Activated CD4-positive, alpha-beta T cell treated with anti-CD3 and anti-CD28 coated beads for 36 hours (primary cell): Measurements from ENCODE around the gene TAF4. TPM values are rescaled to one million over a fixed set of nuclear protein-coding genes. Genes with fewer than 3 reads are reported as not detected.
A peak's percentile ranks its signal among the peaks of the same experiment; 100 is the strongest.

Experiments
- ATAC-seq: fragments of 200-7000 bp; cut with Tn5 transposase; one replicate; pipeline ENCODE4 v1.10.0; 2021; ENCODE audit warnings: mild to moderate bottlenecking, moderate library complexity
- CTCF ChIA-PET: fragments of 350-600 bp; sonication (Branson Sonifier 250); formaldehyde crosslinking; loops from one replicate; lab custom pipeline; 2021; ENCODE audit warnings: antibody characterized with exemption; lab: Charles Lee
- POLR2A ChIA-PET: fragments of 350-600 bp; sonication (Branson Sonifier 250); formaldehyde crosslinking; loops from one replicate; lab custom pipeline; 2021; ENCODE audit warnings: antibody characterized with exemption, inconsistent platforms; lab: Charles Lee
- DNase-seq: peaks from one replicate; pipeline ENCODE4 v3.0.0-alpha.2; 2020
- H3K27ac Mint-ChIP-seq: one replicate; pipeline ENCODE4 v1.8.0; 2021; ENCODE audit warnings: mixed read lengths
- H3K27me3 Mint-ChIP-seq: one replicate; pipeline ENCODE4 v1.8.0; 2021; ENCODE audit warnings: mixed read lengths
- H3K36me3 Mint-ChIP-seq: one replicate; pipeline ENCODE4 v1.8.0; 2021; ENCODE audit warnings: low read depth, mixed read lengths
- H3K4me1 Mint-ChIP-seq: one replicate; pipeline ENCODE4 v1.8.0; 2021; ENCODE audit warnings: mixed read lengths
- H3K4me3 Mint-ChIP-seq: one replicate; pipeline ENCODE4 v1.8.0; 2021; ENCODE audit warnings: mild to moderate bottlenecking, moderate library complexity, mixed read lengths
- H3K9me3 Mint-ChIP-seq: one replicate; pipeline ENCODE4 v1.8.0; 2021; ENCODE audit warnings: low read depth, mixed read lengths
- intact Hi-C, 2 experiments: fragments of 100-400 bp; cut with DNase I in 1 of 2; cut with micrococcal nuclease in 1 of 2; formaldehyde crosslinking; loops; one replicate each; pipeline versions ENCODE4 v1.14.2 to v1.15.1; 2022 to 2024; cut with DNase I, micrococcal nuclease
- total RNA-seq, 2 experiments: library from RNA; stranded (reverse); gene quantifications; one replicate each; pipeline ENCODE4 v1.2.3, GENCODE V29; 2021

TAF4 gene
- total RNA-seq, result 10 to 100 TPM; 15.4 to 27.1 TPM

- Mint-ChIP-seq H3K27me3 (no peaks in the 10 kb centered on the region), H3K4me3 (peak within 1 kb of the TSS; percentile 75), H3K4me1 (peaks cover 53% of the 10 kb centered on the region), H3K9me3 (no peaks in the 10 kb centered on the region), H3K36me3 (peaks cover 6% of the 10 kb centered on the region), H3K27ac (peak within 1 kb of the TSS; percentile 78)
- ChIA-PET CTCF (interaction anchor here (1.0 kb wide), 1 partner anchor 55 kb away, joined by 3 read pairs; no protein-coding TSS in a partner anchor), POLR2A (interaction anchor here (0.6 to 1.8 kb wide), 3 partner anchors 56 to 237 kb away, joined by 3 to 9 read pairs (median 3); partner anchors contain the start of genes ADRM1 and LSM14B)
- intact Hi-C loops, result loop anchor here (1.0 to 10.0 kb wide), 11 partner anchors 35 to 729 kb away; partner anchors contain the start of genes LSM14B (in 2 of the 2), ADRM1 (in 1 of the 2), CABLES2 (in 1 of the 2) and MRGBP (in 1 of the 2)
- DNase-seq (peak; percentile 87), ATAC-seq (peak; percentile 79)
Measured at GRCh38 chr20:62065674-62066338, at the start of gene TAF4. Gene TAF4 (minus strand): TSS chr20:62065881. CDS start chr20:62065810, 71 bp downstream.

DNA sequence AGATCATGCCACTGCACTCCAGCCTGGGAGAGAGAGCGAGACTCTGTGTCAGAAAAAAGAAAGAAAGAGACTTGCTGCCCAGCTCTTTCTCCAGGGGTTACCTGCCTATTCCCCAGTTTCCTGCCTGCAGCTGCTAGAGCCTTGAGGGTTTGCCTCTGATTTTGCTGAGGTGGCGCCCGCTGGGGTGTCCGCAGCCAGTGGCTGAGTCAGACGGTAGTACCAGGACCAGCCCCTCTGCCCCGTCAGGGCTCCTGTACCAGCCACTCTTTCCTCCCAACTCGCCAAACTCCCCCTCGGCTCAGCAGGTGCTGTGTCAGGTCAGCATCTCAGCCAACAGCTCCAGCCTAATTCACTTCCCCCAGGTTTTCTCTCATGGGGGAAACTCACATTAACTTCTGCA lies 49.2 kb upstream of the TAF4 start:
- Mint-ChIP-seq H3K4me3 (no peak overlapping the region), H3K36me3 (peaks cover 3% of the 10 kb centered on the region), H3K4me1 (peaks cover 25% of the 10 kb centered on the region), H3K9me3 (peaks cover 18% of the 10 kb centered on the region), H3K27me3 (no peaks in the 10 kb centered on the region), H3K27ac (no peak overlapping the region)
- DNase-seq (no peak), ATAC-seq (no peak)
- CTCF ChIA-PET, result interaction anchor here (0.6 kb wide), 1 partner anchor 589 kb away, joined by 4 read pairs; no protein-coding TSS in a partner anchor
- intact Hi-C loops, result no loop called here
- POLR2A ChIA-PET, result no interaction called here

GRCh38 chr20:62112368-62112767 lies 46.7 kb upstream of the TAF4 start:
- Mint-ChIP-seq H3K36me3 (peaks cover 17% of the 10 kb centered on the region), H3K27me3 (no peaks in the 10 kb centered on the region), H3K4me3 (no peak overlapping the region), H3K27ac (no peak overlapping the region), H3K9me3 (peaks cover 34% of the 10 kb centered on the region), H3K4me1 (peaks cover 4% of the 10 kb centered on the region)
- POLR2A ChIA-PET, result no interaction called here
- ATAC-seq (no peak), DNase-seq (no peak)
- CTCF ChIA-PET, result interaction anchor here (0.8 kb wide), 1 partner anchor 23 kb away, joined by 4 read pairs; no protein-coding TSS in a partner anchor
- intact Hi-C loops, result no loop called here

DNA sequence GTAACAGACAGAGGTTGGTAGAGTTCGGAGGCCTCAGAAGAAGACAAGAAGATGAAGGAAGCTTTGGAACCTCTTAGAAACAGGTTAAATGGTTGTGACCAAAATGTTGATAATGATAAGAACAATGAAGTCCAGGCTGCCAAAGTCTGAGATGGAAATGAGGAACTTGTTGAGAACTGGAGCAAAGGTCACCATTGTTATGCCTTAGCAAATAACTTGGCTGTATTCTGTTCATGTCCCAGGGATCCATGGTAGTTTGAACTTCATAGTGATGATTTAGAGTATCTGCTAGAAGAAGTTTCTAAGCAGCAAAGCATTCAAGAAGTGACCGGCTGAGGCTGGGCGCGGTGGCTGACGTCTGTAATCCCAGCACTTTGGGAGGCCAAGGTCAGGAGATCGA lies 45.5 kb upstream of the TAF4 start:
- H3K9me3 Mint-ChIP-seq, result peaks cover 41% of the 10 kb centered on the region
- CTCF ChIA-PET, result no interaction called here
- no peak overlapping the region for H3K27ac Mint-ChIP-seq
- DNase-seq (no peak), ATAC-seq (no peak)
- H3K27me3 Mint-ChIP-seq, result no peaks in the 10 kb centered on the region
- intact Hi-C loops, result no loop called here
- no peaks in the 10 kb centered on the region for H3K4me1 Mint-ChIP-seq
- POLR2A ChIA-PET, result no interaction called here
- no peak overlapping the region for H3K4me3 Mint-ChIP-seq
- peaks cover 20% of the 10 kb centered on the region for H3K36me3 Mint-ChIP-seq

DNA sequence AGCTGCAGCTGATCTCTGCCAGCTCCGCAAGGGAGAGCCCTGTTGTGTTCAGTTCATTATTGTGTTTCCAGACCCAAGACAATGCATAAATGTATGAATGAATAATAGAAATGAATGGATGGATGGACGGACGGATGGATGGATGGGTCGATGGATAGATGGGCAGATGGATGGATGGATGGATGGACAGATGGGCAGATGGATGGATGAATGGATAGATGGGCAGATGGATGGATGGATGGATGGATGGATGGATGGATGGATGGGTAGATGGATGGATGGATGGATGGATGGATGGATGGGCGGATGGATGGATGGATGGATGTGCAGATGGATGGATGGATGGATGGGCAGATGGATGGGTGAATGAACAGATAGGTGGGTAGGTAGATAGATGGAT lies 39.9 kb upstream of the TAF4 start:
- ChIA-PET CTCF (no interaction called here), POLR2A (no interaction called here)
- H3K4me1 Mint-ChIP-seq, result no peaks in the 10 kb centered on the region
- ATAC-seq, result no peak
- peaks cover 30% of the 10 kb centered on the region for H3K36me3 Mint-ChIP-seq
- peaks cover 3% of the 10 kb centered on the region for H3K27me3 Mint-ChIP-seq
- intact Hi-C loops, result no loop called here
- H3K4me3 Mint-ChIP-seq, result no peak overlapping the region
- peaks cover 48% of the 10 kb centered on the region for H3K9me3 Mint-ChIP-seq
- no peak for DNase-seq
- no peak overlapping the region for H3K27ac Mint-ChIP-seq

DNA sequence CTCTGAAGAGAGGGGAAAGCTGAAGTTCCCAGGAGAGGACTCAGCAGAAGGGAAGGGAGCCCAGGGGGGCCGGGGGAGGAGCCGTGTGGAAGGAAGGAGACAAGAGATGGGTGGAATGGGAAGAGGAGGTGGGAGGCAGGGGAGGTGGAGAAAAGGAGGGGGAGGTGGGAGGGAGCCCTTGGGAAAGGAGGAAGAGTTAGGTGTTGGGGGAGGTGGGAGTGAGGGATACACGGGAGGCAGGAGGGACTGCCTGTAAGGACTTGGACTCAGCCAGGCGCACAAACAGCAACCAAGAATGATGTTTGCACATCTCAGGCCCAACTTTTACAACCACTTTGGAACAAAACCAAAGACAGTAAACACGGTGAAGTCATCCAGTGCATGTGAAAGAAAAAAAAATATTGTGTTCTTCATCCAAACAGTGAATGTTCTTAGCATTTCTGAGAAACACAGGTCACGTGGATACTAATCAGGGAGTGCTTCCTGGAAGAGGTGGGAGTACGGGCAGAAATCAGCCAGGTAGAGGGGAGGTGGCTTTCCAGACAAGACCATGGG lies 39.2 kb upstream of the TAF4 start:
- CTCF ChIA-PET, result interaction anchor here (1.0 kb wide), 1 partner anchor 11 kb away, joined by 4 read pairs; no protein-coding TSS in a partner anchor
- intact Hi-C loops, result no loop called here
- POLR2A ChIA-PET, result no interaction called here
- Mint-ChIP-seq H3K27ac (no peak overlapping the region), H3K9me3 (peaks cover 52% of the 10 kb centered on the region), H3K4me1 (no peaks in the 10 kb centered on the region), H3K4me3 (no peak overlapping the region), H3K27me3 (peaks cover 3% of the 10 kb centered on the region), H3K36me3 (peaks cover 27% of the 10 kb centered on the region)
- ATAC-seq (no peak), DNase-seq (no peak)

- Mint-ChIP-seq H3K36me3 (peaks cover 24% of the 10 kb centered on the region), H3K27me3 (peaks cover 3% of the 10 kb centered on the region), H3K4me1 (no peaks in the 10 kb centered on the region), H3K9me3 (peaks cover 52% of the 10 kb centered on the region), H3K27ac (no peak overlapping the region), H3K4me3 (no peak overlapping the region)
- intact Hi-C loops, result no loop called here
- CTCF ChIA-PET, result interaction anchor here (1.0 kb wide), 1 partner anchor 10 kb away, joined by 4 read pairs; no protein-coding TSS in a partner anchor
- POLR2A ChIA-PET, result no interaction called here
- DNase-seq (no peak), ATAC-seq (no peak)
Measured at GRCh38 chr20:62104234-62104789, 38.6 kb upstream of the TAF4 start.

DNA sequence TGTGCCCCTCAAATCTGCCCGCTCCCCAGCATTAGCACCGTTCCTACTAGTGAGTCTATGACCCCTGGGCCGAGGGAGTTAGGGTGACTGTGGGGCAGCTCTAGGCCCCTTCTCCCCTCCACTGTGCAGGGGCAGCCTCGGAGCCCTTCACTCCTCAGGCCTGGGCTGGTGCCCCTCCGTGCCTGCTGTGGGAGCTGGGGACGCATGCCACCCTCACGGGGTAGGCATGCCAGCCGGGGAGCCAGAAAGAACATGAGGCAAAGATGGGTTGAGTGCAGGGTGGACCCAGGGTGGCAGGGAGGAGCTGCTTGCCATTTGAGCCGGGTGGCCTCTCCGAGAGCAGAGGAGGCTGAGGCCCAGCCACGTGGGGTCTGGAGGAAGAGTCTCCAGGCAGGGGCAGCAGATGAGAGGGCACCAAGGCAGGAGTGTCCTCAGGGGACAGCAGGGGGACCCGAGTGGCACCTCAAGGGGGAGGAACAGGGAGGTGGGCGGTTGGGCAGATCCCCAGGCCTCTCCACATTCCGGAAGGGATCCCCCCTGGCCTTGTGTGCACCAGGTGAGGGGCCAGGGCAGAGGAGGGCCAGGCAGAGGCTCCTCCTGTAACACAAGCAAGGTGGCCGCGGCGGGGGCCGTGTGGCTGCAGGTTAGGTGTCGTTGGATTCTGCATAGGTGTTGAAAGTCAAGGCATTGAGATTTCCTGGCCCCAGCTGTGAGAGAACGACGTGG lies 38.0 kb upstream of the TAF4 start:
- ATAC-seq, result no peak
- CTCF ChIA-PET, result interaction anchor here (1.0 kb wide), 1 partner anchor 9 kb away, joined by 4 read pairs; no protein-coding TSS in a partner anchor
- Mint-ChIP-seq H3K36me3 (peaks cover 19% of the 10 kb centered on the region), H3K27ac (no peak overlapping the region), H3K9me3 (peaks cover 46% of the 10 kb centered on the region), H3K4me3 (no peak overlapping the region), H3K27me3 (peaks cover 3% of the 10 kb centered on the region), H3K4me1 (no peaks in the 10 kb centered on the region)
- no peak for DNase-seq
- intact Hi-C loops, result no loop called here
- POLR2A ChIA-PET, result no interaction called here

DNA sequence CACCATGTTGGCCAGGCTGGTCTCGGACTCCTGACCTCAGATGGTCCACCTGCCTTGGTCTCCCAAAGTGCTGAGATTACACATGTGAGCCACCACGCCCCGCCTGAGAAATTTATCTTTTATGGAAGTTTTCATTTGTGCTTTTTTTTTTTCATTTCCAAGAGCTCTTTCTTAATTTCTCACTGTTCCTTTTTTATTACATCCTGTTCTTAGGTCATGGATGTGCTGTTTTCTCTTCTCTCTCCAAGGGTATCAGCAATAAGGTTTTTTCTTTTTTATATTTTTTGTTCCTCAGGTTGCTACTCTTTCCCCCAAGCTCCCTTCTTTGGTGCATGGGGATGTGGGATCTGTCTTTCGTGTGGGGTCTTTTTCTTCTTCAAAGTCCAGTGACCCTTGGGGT lies 35.4 kb upstream of the TAF4 start:
- Mint-ChIP-seq H3K36me3 (peaks cover 9% of the 10 kb centered on the region), H3K9me3 (peaks cover 32% of the 10 kb centered on the region), H3K4me1 (no peaks in the 10 kb centered on the region), H3K27me3 (peaks cover 3% of the 10 kb centered on the region), H3K4me3 (no peak overlapping the region), H3K27ac (no peak overlapping the region)
- CTCF ChIA-PET, result interaction anchor here (1.2 kb wide), 1 partner anchor 10 kb away, joined by 3 read pairs; no protein-coding TSS in a partner anchor
- intact Hi-C loops, result no loop called here
- POLR2A ChIA-PET, result no interaction called here
- no peak for ATAC-seq
- DNase-seq, result no peak

DNA sequence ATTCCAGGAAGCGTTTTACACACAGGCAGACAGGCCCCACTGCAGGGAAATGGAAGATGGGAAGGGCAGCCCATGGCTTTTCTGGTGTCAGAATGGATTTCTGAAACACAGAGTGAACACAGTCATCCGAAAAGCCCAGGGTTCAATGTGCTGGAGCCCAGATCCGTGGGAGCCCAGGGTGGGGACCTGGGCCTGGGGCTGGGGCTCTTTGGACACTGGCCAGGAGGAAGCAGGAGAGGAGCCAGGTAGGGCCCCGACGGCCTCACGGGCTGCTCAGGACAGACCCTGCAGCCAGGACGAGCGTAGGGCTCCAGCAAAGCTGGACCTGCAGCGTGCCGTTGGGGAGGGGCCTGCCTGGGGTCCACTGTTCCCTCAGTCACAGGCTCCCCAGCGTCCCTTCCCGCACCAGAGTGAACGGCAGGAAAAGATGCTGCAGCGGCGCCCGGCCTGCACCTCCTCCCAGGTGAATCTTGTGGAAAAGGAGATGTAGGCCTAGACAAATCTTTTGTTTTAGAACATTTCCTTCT lies 32.3 kb upstream of the TAF4 start:
- no peak overlapping the region for H3K4me3 Mint-ChIP-seq
- ChIA-PET CTCF (no interaction called here), POLR2A (no interaction called here)
- H3K27ac Mint-ChIP-seq, result no peak overlapping the region
- H3K9me3 Mint-ChIP-seq, result peaks cover 20% of the 10 kb centered on the region
- peaks cover 5% of the 10 kb centered on the region for H3K36me3 Mint-ChIP-seq
- intact Hi-C loops, result no loop called here
- DNase-seq (no peak), ATAC-seq (no peak)
- no peaks in the 10 kb centered on the region for H3K4me1 Mint-ChIP-seq
- H3K27me3 Mint-ChIP-seq, result peaks cover 4% of the 10 kb centered on the region
